WTC11 (cell line): ENCODE data around the gene GRB10. TPM values are rescaled to one million over a fixed set of nuclear protein-coding genes. Genes with fewer than 3 reads are reported as not detected.

Source experiments
- ATAC-seq: fragments of 200-7000 bp; cut with Tn5 transposase; 2 replicates; pipeline ENCODE4 v1.10.0; 2021; ENCODE audit warnings: mild to moderate bottlenecking, moderate library complexity
- CTCF ChIA-PET: fragments of 300-600 bp; sonication (Branson Sonifier 250); formaldehyde crosslinking; loops from one replicate; lab custom pipeline; 2021; ENCODE audit warnings: antibody characterized with exemption; lab: Charles Lee
- POLR2A ChIA-PET: fragments of 350-600 bp; sonication (Branson Sonifier 250); formaldehyde crosslinking; loops from one replicate; lab custom pipeline; 2021; ENCODE audit warnings: antibody characterized with exemption; lab: Charles Lee
- DNase-seq: peaks from one replicate; pipeline ENCODE4 v3.0.0; 2021; ENCODE audit warnings: low spot score
- H3K27ac Mint-ChIP-seq: 2 replicates; pipeline ENCODE4 v1.8.0; 2021; ENCODE audit warnings: mixed read lengths
- H3K27me3 Mint-ChIP-seq: 2 replicates; pipeline ENCODE4 v1.8.0; 2021; ENCODE audit warnings: low read depth, mild to moderate bottlenecking, moderate library complexity, mixed read lengths
- H3K36me3 Mint-ChIP-seq: 2 replicates; pipeline ENCODE4 v1.8.0; 2021; ENCODE audit warnings: mixed read lengths
- H3K4me1 Mint-ChIP-seq: 2 replicates; pipeline ENCODE4 v1.8.0; 2022; ENCODE audit warnings: mixed read lengths
- H3K4me3 Mint-ChIP-seq: 2 replicates; pipeline ENCODE4 v1.8.0; 2021; ENCODE audit warnings: mild to moderate bottlenecking, moderate library complexity, mixed read lengths
- H3K9me3 Mint-ChIP-seq: 2 replicates; pipeline ENCODE4 v1.8.0; 2021; ENCODE audit warnings: mixed read lengths
- GTF2I ChIP-seq: fragments of 250-450 bp; sonication (Bioruptor Pico); conservative IDR thresholded peaks from 2 replicates; pipeline ENCODE4 v1.4.0; 2021; ENCODE audit warnings: mild to moderate bottlenecking
- JUN ChIP-seq: sonication (generic); formaldehyde crosslinking; IDR thresholded peaks from 2 replicates; pipeline ENCODE4 v1.8.0; 2023; ENCODE audit warnings: mild to moderate bottlenecking, missing genetic modification reagents
- MYBL2 ChIP-seq: sonication (generic); formaldehyde crosslinking; IDR thresholded peaks from 2 replicates; pipeline ENCODE4 v1.8.1; 2023; ENCODE audit warnings: mild to moderate bottlenecking, moderate library complexity, missing genetic modification reagents
- NR3C1 ChIP-seq: sonication (generic); formaldehyde crosslinking; conservative IDR thresholded peaks from 2 replicates; pipeline ENCODE4 v1.8.1; 2023; ENCODE audit warnings: low read depth, mild to moderate bottlenecking, missing genetic modification reagents
- PRRX2 ChIP-seq: fragments of 250-450 bp; sonication (Bioruptor Pico); IDR thresholded peaks from 2 replicates; pipeline ENCODE4 v1.8.0; 2021; ENCODE audit warnings: mild to moderate bottlenecking
- SMAD3 ChIP-seq: sonication (generic); formaldehyde crosslinking; IDR thresholded peaks from 2 replicates; pipeline ENCODE4 v1.8.0; 2022; ENCODE audit warnings: missing genetic modification reagents, mild to moderate bottlenecking, borderline replicate concordance
- TCF7 ChIP-seq: sonication (generic); formaldehyde crosslinking; IDR thresholded peaks from 2 replicates; pipeline ENCODE4 v1.8.0; 2022; ENCODE audit warnings: mild to moderate bottlenecking, low read depth, missing genetic modification reagents, moderate library complexity
- TP53 ChIP-seq: sonication (generic); formaldehyde crosslinking; IDR thresholded peaks from 2 replicates; pipeline ENCODE4 v1.8.1; 2023; ENCODE audit warnings: mild to moderate bottlenecking, missing genetic modification reagents
- ZNF121 ChIP-seq: sonication (generic); formaldehyde crosslinking; IDR thresholded peaks from 2 replicates; pipeline ENCODE4 v1.8.0; 2023; ENCODE audit warnings: missing genetic modification reagents
- ZNF138 ChIP-seq: sonication (generic); formaldehyde crosslinking; conservative IDR thresholded peaks from 2 replicates; pipeline ENCODE4 v1.8.1; 2022; ENCODE audit warnings: mild to moderate bottlenecking, moderate library complexity, missing genetic modification reagents
- total RNA-seq: library from RNA; stranded (reverse); gene quantifications from 3 replicates; pipeline ENCODE4 v1.2.3, GENCODE V29; 2021
- TF ChIP-seq, protein P1 (sequence below): sonication (generic); formaldehyde crosslinking; IDR thresholded peaks from 2 replicates; pipeline ENCODE4 v1.8.0; 2022; ENCODE audit warnings: mild to moderate bottlenecking, missing genetic modification reagents
- TF ChIP-seq, protein P2 (sequence below): sonication (generic); formaldehyde crosslinking; IDR thresholded peaks from 2 replicates; pipeline ENCODE4 v1.8.0; 2023; ENCODE audit warnings: missing genetic modification reagents
- TF ChIP-seq, protein P3 (sequence below): sonication (generic); formaldehyde crosslinking; IDR thresholded peaks from 2 replicates; pipeline ENCODE4 v1.8.1; 2022; ENCODE audit warnings: low read depth, mild to moderate bottlenecking, moderate library complexity, missing genetic modification reagents, borderline replicate concordance
- TF ChIP-seq, protein P4 (sequence below): fragments of 200-600 bp; IDR thresholded peaks from 2 replicates; pipeline ENCODE4 v1.8.0; 2022; ENCODE audit warnings: antibody characterized with exemption
- TF ChIP-seq, protein P5 (sequence below): sonication (generic); formaldehyde crosslinking; IDR thresholded peaks from 2 replicates; pipeline ENCODE4 v1.8.1; 2023; ENCODE audit warnings: mild to moderate bottlenecking, missing genetic modification reagents, moderate library complexity
- TF ChIP-seq, protein P6 (sequence below): sonication (generic); formaldehyde crosslinking; conservative IDR thresholded peaks from 2 replicates; pipeline ENCODE4 v1.8.1; 2023; ENCODE audit warnings: mild to moderate bottlenecking, low read depth, missing genetic modification reagents, moderate library complexity
- TF ChIP-seq, protein P7 (sequence below): sonication (generic); formaldehyde crosslinking; IDR thresholded peaks from 2 replicates; pipeline ENCODE4 v1.8.0; 2022; ENCODE audit warnings: mild to moderate bottlenecking, missing genetic modification reagents

The GRB10 gene
- total RNA-seq, 1 experiment from 2014 or later = 103 TPM

DNA sequence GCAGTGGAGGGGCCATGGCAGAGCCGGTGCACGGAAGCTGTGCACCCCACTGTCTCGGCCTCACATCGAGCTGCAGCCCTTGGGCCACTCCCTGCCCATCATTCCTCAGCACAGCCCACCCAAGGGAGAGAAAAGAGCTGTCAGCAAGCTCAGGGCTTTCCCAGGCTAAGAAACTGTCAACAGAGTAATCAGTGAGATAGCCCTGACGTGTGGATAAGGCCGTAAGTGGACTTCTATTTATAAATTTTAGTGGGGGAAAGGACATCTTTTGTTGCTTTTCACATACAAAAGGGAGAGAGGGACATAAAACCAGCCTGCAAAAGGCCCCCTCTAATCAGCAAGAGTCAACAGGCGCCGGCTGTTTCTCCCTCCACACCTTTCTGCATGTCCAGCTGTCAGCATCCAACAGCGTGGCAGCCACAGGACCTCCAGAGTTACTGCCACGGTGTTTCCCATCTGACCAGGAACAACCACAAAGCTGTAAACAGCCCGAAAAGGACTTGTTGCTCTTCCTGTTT lies 160.7 kb downstream of the GRB10 start:
- ATAC-seq (no peak), DNase-seq (no peak)
- Mint-ChIP-seq H3K27me3 (no peaks in the 10 kb centered on the region), H3K9me3 (no peaks in the 10 kb centered on the region), H3K27ac (no peak overlapping the region), H3K4me1 (peaks cover 5% of the 10 kb centered on the region), H3K36me3 (peaks cover 3% of the 10 kb centered on the region; the same call in 1 of the 2 replicates), H3K4me3 (no peak overlapping the region)
- POLR2A ChIA-PET = no interaction called here
- TF ChIP-seq MYBL2 (CRISPR knock-in tag) = no peak
- TF ChIP-seq ZNF121 (CRISPR knock-in tag) = no peak
- no peak for TF ChIP-seq PRRX2 (CRISPR knock-in tag)
- no peak for TF ChIP-seq NR3C1 (CRISPR knock-in tag)
- CTCF ChIA-PET = interaction anchor here (1.0 kb wide), 1 partner anchor 538 kb away, joined by 3 read pairs; no protein-coding TSS in a partner anchor

DNA sequence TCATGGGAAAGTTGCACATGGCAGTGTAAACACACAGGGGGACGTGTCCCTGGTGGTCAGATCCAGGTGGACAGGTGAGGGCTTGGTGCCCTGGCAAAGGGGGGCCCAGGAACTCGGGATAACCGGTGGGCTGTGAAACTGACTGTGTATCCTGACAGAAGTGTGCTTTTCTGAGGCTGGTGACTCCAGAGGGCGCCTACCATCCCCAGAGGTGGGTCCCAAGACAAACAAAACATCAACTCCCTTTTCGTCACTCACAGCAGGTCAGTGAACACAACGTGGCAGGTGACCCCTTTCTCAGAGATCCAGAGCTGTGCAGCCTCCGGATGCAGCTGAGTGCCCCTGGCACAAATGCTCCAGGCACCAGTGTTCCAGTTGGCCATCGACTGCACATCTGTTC lies 161.5 kb downstream of the GRB10 start:
- Mint-ChIP-seq H3K36me3 (peaks cover 6% of the 10 kb centered on the region; the same call in 1 of the 2 replicates), H3K27me3 (no peaks in the 10 kb centered on the region), H3K27ac (no peak overlapping the region), H3K4me1 (peaks cover 4% of the 10 kb centered on the region; the same call in 1 of the 2 replicates), H3K4me3 (no peak overlapping the region), H3K9me3 (no peaks in the 10 kb centered on the region)
- DNase-seq = no peak
- TF ChIP-seq TP53 (no peak), TCF7 (CRISPR knock-in tag) (no peak), JUN (no peak), ZNF121 (CRISPR knock-in tag) (no peak), ZNF138 (no peak), SMAD3 (CRISPR knock-in tag) (no peak), PRRX2 (CRISPR knock-in tag) (no peak), NR3C1 (CRISPR knock-in tag) (no peak), MYBL2 (CRISPR knock-in tag) (no peak), GTF2I (CRISPR knock-in tag) (no peak)
- TF ChIP-seq, protein P1, sequence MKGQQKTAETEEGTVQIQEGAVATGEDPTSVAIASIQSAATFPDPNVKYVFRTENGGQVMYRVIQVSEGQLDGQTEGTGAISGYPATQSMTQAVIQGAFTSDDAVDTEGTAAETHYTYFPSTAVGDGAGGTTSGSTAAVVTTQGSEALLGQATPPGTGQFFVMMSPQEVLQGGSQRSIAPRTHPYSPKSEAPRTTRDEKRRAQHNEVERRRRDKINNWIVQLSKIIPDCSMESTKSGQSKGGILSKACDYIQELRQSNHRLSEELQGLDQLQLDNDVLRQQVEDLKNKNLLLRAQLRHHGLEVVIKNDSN (CRISPR knock-in tag) = no peak
- TF ChIP-seq, protein P2, sequence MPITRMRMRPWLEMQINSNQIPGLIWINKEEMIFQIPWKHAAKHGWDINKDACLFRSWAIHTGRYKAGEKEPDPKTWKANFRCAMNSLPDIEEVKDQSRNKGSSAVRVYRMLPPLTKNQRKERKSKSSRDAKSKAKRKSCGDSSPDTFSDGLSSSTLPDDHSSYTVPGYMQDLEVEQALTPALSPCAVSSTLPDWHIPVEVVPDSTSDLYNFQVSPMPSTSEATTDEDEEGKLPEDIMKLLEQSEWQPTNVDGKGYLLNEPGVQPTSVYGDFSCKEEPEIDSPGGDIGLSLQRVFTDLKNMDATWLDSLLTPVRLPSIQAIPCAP (CRISPR knock-in tag) = no peak
- TF ChIP-seq, protein P3, sequence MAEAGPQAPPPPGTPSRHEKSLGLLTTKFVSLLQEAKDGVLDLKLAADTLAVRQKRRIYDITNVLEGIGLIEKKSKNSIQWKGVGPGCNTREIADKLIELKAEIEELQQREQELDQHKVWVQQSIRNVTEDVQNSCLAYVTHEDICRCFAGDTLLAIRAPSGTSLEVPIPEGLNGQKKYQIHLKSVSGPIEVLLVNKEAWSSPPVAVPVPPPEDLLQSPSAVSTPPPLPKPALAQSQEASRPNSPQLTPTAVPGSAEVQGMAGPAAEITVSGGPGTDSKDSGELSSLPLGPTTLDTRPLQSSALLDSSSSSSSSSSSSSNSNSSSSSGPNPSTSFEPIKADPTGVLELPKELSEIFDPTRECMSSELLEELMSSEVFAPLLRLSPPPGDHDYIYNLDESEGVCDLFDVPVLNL (CRISPR knock-in tag) = no peak
- TF ChIP-seq, protein P4, sequence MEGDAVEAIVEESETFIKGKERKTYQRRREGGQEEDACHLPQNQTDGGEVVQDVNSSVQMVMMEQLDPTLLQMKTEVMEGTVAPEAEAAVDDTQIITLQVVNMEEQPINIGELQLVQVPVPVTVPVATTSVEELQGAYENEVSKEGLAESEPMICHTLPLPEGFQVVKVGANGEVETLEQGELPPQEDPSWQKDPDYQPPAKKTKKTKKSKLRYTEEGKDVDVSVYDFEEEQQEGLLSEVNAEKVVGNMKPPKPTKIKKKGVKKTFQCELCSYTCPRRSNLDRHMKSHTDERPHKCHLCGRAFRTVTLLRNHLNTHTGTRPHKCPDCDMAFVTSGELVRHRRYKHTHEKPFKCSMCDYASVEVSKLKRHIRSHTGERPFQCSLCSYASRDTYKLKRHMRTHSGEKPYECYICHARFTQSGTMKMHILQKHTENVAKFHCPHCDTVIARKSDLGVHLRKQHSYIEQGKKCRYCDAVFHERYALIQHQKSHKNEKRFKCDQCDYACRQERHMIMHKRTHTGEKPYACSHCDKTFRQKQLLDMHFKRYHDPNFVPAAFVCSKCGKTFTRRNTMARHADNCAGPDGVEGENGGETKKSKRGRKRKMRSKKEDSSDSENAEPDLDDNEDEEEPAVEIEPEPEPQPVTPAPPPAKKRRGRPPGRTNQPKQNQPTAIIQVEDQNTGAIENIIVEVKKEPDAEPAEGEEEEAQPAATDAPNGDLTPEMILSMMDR = no peak
- TF ChIP-seq, protein P5, sequence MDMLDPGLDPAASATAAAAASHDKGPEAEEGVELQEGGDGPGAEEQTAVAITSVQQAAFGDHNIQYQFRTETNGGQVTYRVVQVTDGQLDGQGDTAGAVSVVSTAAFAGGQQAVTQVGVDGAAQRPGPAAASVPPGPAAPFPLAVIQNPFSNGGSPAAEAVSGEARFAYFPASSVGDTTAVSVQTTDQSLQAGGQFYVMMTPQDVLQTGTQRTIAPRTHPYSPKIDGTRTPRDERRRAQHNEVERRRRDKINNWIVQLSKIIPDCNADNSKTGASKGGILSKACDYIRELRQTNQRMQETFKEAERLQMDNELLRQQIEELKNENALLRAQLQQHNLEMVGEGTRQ (CRISPR knock-in tag) = no peak
- TF ChIP-seq, protein P6, sequence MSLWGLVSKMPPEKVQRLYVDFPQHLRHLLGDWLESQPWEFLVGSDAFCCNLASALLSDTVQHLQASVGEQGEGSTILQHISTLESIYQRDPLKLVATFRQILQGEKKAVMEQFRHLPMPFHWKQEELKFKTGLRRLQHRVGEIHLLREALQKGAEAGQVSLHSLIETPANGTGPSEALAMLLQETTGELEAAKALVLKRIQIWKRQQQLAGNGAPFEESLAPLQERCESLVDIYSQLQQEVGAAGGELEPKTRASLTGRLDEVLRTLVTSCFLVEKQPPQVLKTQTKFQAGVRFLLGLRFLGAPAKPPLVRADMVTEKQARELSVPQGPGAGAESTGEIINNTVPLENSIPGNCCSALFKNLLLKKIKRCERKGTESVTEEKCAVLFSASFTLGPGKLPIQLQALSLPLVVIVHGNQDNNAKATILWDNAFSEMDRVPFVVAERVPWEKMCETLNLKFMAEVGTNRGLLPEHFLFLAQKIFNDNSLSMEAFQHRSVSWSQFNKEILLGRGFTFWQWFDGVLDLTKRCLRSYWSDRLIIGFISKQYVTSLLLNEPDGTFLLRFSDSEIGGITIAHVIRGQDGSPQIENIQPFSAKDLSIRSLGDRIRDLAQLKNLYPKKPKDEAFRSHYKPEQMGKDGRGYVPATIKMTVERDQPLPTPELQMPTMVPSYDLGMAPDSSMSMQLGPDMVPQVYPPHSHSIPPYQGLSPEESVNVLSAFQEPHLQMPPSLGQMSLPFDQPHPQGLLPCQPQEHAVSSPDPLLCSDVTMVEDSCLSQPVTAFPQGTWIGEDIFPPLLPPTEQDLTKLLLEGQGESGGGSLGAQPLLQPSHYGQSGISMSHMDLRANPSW (CRISPR knock-in tag) = no peak
- TF ChIP-seq, protein P7, sequence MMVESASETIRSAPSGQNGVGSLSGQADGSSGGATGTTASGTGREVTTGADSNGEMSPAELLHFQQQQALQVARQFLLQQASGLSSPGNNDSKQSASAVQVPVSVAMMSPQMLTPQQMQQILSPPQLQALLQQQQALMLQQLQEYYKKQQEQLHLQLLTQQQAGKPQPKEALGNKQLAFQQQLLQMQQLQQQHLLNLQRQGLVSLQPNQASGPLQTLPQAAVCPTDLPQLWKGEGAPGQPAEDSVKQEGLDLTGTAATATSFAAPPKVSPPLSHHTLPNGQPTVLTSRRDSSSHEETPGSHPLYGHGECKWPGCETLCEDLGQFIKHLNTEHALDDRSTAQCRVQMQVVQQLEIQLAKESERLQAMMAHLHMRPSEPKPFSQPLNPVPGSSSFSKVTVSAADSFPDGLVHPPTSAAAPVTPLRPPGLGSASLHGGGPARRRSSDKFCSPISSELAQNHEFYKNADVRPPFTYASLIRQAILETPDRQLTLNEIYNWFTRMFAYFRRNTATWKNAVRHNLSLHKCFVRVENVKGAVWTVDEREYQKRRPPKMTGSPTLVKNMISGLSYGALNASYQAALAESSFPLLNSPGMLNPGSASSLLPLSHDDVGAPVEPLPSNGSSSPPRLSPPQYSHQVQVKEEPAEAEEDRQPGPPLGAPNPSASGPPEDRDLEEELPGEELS (CRISPR knock-in tag) = no peak
- ChIA-PET CTCF (interaction anchor here (1.0 kb wide), 1 partner anchor 539 kb away, joined by 3 read pairs; no protein-coding TSS in a partner anchor), POLR2A (no interaction called here)
- no peak for ATAC-seq
